ENCODE measurements around the gene ADAM12. TPM values are rescaled to one million over a fixed set of nuclear protein-coding genes. Genes with fewer than 3 reads are reported as not detected.

ADAM12 gene
- total RNA-seq, 1 experiment from 2014 or later = 16.8 TPM

DNA sequence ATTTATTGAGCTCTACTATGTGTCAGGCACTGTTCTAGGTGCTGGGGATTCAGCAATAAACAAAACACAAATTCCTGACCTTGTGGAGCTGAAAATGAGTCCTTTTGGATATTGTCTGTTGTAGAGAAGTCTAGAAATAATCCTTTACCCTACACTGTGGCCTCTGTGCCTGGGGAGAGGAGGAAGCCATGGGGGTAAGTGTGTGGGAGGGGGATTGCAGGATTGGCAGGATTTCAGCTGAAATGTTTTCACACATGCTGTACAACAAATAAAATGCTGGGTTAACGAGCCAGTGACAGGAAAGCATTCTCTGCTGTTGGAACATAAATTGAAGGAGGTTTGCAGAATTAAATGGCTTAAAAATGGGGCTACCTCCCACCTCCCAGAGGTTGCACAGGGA is 302.5 kb downstream of the ADAM12 start:
- peaks cover 4% of the 10 kb centered on the region; the same call in 1 of the 2 replicates for H3F3A ChIP-seq (ENCODE audit: insufficient read depth, low read depth)
- CTCF ChIA-PET = no interaction called here
- no peaks in the 10 kb centered on the region for H4K20me1 ChIP-seq (ENCODE audit: insufficient read depth)
- H3K79me2 ChIP-seq (ENCODE audit: low read depth) = no peaks in the 10 kb centered on the region
- H3K9me3 ChIP-seq (ENCODE audit: insufficient read depth, low read depth) = no peaks in the 10 kb centered on the region
- H3K36me3 ChIP-seq (ENCODE audit: low read depth) = no peaks in the 10 kb centered on the region
- DNase-seq = no peak
- POLR2A ChIA-PET (ENCODE audit: unreplicated experiment) = no interaction called here
- H3K27me3 ChIP-seq (ENCODE audit: insufficient read depth, low read depth) = no peaks in the 10 kb centered on the region
- intact Hi-C loops (cut with micrococcal nuclease; ENCODE audit: unreplicated experiment) = no loop called here
- no peak for TF ChIP-seq EZH2 (IDR thresholded peaks at IDR 0.05; ENCODE audit: low read depth)
- TF ChIP-seq, protein P1, sequence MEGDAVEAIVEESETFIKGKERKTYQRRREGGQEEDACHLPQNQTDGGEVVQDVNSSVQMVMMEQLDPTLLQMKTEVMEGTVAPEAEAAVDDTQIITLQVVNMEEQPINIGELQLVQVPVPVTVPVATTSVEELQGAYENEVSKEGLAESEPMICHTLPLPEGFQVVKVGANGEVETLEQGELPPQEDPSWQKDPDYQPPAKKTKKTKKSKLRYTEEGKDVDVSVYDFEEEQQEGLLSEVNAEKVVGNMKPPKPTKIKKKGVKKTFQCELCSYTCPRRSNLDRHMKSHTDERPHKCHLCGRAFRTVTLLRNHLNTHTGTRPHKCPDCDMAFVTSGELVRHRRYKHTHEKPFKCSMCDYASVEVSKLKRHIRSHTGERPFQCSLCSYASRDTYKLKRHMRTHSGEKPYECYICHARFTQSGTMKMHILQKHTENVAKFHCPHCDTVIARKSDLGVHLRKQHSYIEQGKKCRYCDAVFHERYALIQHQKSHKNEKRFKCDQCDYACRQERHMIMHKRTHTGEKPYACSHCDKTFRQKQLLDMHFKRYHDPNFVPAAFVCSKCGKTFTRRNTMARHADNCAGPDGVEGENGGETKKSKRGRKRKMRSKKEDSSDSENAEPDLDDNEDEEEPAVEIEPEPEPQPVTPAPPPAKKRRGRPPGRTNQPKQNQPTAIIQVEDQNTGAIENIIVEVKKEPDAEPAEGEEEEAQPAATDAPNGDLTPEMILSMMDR (conservative IDR thresholded peaks at IDR 0.05) = no peak
- no peak overlapping the region for H3K4me3 ChIP-seq
- H2AFZ ChIP-seq = no peak overlapping the region
- no peaks in the 10 kb centered on the region for H3K4me1 ChIP-seq (replicated peaks; ENCODE audit: insufficient read depth)
- H3K27ac ChIP-seq = no peak overlapping the region
- BruUV-seq (replicated peaks) = no TSS peak
- H3K4me2 ChIP-seq = no peak overlapping the region
- H3K9me2 ChIP-seq (ENCODE audit: insufficient read depth) = no peaks in the 10 kb centered on the region

DNA sequence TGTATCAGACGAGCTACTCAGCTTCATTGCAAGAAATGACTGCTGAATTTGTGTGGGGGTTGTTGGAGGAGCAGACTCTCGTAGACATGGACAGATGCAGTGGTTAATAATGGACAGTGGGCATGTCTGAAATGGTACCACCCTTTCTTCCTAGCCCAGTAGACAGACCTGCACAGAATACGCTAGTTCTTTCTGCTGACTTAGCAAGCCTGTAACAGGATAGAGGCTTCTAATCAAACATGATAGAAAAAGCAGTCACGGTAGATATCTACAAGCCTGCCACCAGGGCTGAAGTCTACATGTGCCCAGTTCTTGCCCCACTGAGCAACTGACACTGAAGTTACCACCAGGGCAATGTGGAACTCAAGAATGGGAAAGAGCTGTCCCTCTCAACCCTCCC is 303.9 kb downstream of the ADAM12 start:
- intact Hi-C loops (cut with micrococcal nuclease; ENCODE audit: unreplicated experiment) = no loop called here
- Histone ChIP-seq H4K20me1 (ENCODE audit: insufficient read depth) (no peaks in the 10 kb centered on the region), H3K9me2 (ENCODE audit: insufficient read depth) (no peaks in the 10 kb centered on the region), H3K9me3 (ENCODE audit: insufficient read depth, low read depth) (no peaks in the 10 kb centered on the region), H3K27me3 (ENCODE audit: insufficient read depth, low read depth) (no peaks in the 10 kb centered on the region), H3K4me3 (no peak overlapping the region), H2AFZ (no peak overlapping the region), H3K27ac (no peak overlapping the region), H3K79me2 (ENCODE audit: low read depth) (no peaks in the 10 kb centered on the region), H3K4me1 (replicated peaks; ENCODE audit: insufficient read depth) (no peaks in the 10 kb centered on the region), H3K36me3 (ENCODE audit: low read depth) (no peaks in the 10 kb centered on the region), H3K4me2 (no peak overlapping the region), H3F3A (ENCODE audit: insufficient read depth, low read depth) (no peaks in the 10 kb centered on the region)
- CTCF ChIA-PET = no interaction called here
- POLR2A ChIA-PET (ENCODE audit: unreplicated experiment) = no interaction called here
- BruUV-seq (replicated peaks) = no TSS peak
- TF ChIP-seq, protein P1 (conservative IDR thresholded peaks at IDR 0.05) = no peak
- no peak for TF ChIP-seq EZH2 (IDR thresholded peaks at IDR 0.05; ENCODE audit: low read depth)
- no peak for DNase-seq

DNA sequence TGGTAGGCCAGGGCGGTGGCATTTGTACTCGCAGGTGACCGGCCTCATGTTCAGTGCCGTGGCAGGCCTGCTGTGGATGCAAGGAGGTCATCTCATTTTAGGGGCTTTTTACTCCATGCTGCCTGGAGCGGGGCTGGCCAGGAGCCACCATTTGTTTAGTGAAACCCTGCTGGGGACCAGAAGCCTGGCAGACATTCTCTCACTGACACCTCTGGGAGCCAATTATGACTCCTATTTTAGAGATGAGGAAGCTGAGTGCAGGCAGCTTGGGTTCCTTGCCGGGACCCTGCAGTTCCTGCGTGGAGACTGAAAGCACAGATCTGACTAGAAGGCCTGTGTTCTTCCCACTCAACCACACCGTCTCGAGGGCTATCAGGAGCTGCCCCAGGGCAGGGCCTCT is 305.3 kb downstream of the ADAM12 start:
- ChIA-PET CTCF (no interaction called here), POLR2A (ENCODE audit: unreplicated experiment) (no interaction called here)
- no TSS peak for BruUV-seq (replicated peaks)
- H3K4me1 ChIP-seq (replicated peaks; ENCODE audit: insufficient read depth) = no peaks in the 10 kb centered on the region
- no peaks in the 10 kb centered on the region for H3K36me3 ChIP-seq (ENCODE audit: low read depth)
- H3K9me2 ChIP-seq (ENCODE audit: insufficient read depth) = no peaks in the 10 kb centered on the region
- no peaks in the 10 kb centered on the region for H3K9me3 ChIP-seq (ENCODE audit: insufficient read depth, low read depth)
- TF ChIP-seq, protein P1 (conservative IDR thresholded peaks at IDR 0.05) = no peak
- no peak for TF ChIP-seq EZH2 (IDR thresholded peaks at IDR 0.05; ENCODE audit: low read depth)
- H4K20me1 ChIP-seq (ENCODE audit: insufficient read depth) = no peaks in the 10 kb centered on the region
- no peak overlapping the region for H2AFZ ChIP-seq
- intact Hi-C loops (cut with micrococcal nuclease; ENCODE audit: unreplicated experiment) = no loop called here
- H3K27me3 ChIP-seq (ENCODE audit: insufficient read depth, low read depth) = no peaks in the 10 kb centered on the region
- H3K4me3 ChIP-seq = no peak overlapping the region
- no peak overlapping the region for H3K27ac ChIP-seq
- no peak for DNase-seq
- no peaks in the 10 kb centered on the region for H3K79me2 ChIP-seq (ENCODE audit: low read depth)
- H3K4me2 ChIP-seq = no peak overlapping the region
- H3F3A ChIP-seq (ENCODE audit: insufficient read depth, low read depth) = no peaks in the 10 kb centered on the region
